Glutamatergic neuron (in vitro differentiated cells): ENCODE measurements around the gene TMEM132C. TPM values are rescaled to one million over a fixed set of nuclear protein-coding genes. Genes with fewer than 3 reads are reported as not detected.
"Not testable (repeated sequence)": the region's sequence is repeated elsewhere in the genome, so short reads cannot be mapped to it uniquely, and the experiment has no call there.

Experiments used
- DNase-seq: peaks from one replicate; pipeline ENCODE4 v3.0.0; 2022
- H3K27ac Mint-ChIP-seq: one replicate; pipeline ENCODE4 v1.8.0; 2020; ENCODE audit warnings: mild to moderate bottlenecking, mixed read lengths, inconsistent platforms; ENCODE audit not compliant: unreplicated experiment
- H3K27me3 Mint-ChIP-seq: one replicate; pipeline ENCODE4 v1.8.0; 2020; ENCODE audit warnings: mild to moderate bottlenecking, moderate library complexity, mixed read lengths, inconsistent platforms; ENCODE audit not compliant: unreplicated experiment
- H3K36me3 Mint-ChIP-seq: one replicate; pipeline ENCODE4 v1.8.0; 2020; ENCODE audit warnings: mild to moderate bottlenecking, mixed read lengths, inconsistent platforms; ENCODE audit not compliant: unreplicated experiment
- H3K4me1 Mint-ChIP-seq: one replicate; pipeline ENCODE4 v1.8.0; 2020; ENCODE audit warnings: mild to moderate bottlenecking, low read depth, mixed read lengths, inconsistent platforms; ENCODE audit not compliant: unreplicated experiment
- H3K4me3 Mint-ChIP-seq: one replicate; pipeline ENCODE4 v1.8.0; 2020; ENCODE audit warnings: mild to moderate bottlenecking, mixed read lengths, inconsistent platforms; ENCODE audit not compliant: unreplicated experiment
- H3K9me3 Mint-ChIP-seq: one replicate; pipeline ENCODE4 v1.8.0; 2020; ENCODE audit warnings: mild to moderate bottlenecking, moderate library complexity, mixed read lengths, inconsistent platforms; ENCODE audit not compliant: unreplicated experiment
- CTCF ChIP-seq: fragments of 200-600 bp; sonication (generic); IDR thresholded peaks from one replicate; pipeline ENCODE4 v1.5.0; 2021; ENCODE audit not compliant: partially characterized antibody, unreplicated experiment
- total RNA-seq: library from RNA; stranded (reverse); fragmentation: NEBNext Ultra II Directional; extraction: Animal tissue kit (Norgen Biotek cat#: 25700); gene quantifications from one replicate; pipeline ENCODE4 v1.2.1, GENCODE V29; 2021; ENCODE audit not compliant: unreplicated experiment

TMEM132C gene
- total RNA-seq, 1 donor from 2014 or later = 8.0 TPM

GRCh38 chr12:128240745-128241144, 26.2 kb upstream of the TMEM132C start:
- Mint-ChIP-seq H3K36me3 (no peaks in the 10 kb centered on the region), H3K9me3 (peaks cover 2% of the 10 kb centered on the region), H3K27me3 (no peaks in the 10 kb centered on the region), H3K27ac (no peak overlapping the region), H3K4me1 (no peaks in the 10 kb centered on the region), H3K4me3 (no peak overlapping the region)
- no peak for TF ChIP-seq CTCF
- no peak for DNase-seq

DNA sequence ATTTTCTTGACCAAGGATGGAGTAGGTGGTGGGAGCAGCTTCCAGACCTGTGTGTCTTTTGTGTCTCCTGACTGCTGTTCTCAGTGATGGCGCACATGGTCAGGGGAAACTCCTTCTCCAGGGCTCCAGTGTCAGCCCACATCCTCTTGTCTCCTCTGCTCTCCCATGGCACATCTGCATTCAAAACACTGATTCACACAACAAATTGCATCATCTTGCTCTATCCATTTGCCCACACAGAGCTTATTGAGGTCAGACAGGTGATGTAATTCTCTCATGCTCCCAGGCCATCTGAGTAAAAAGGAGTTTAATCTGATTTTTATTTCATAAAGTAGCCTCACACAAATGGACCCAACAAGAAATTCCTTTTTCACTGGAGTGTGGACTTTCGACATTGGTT, 21.8 kb upstream of the TMEM132C start:
- Mint-ChIP-seq H3K4me3 (no peak overlapping the region), H3K4me1 (no peaks in the 10 kb centered on the region), H3K27ac (no peak overlapping the region), H3K27me3 (no peaks in the 10 kb centered on the region), H3K36me3 (peaks cover 8% of the 10 kb centered on the region), H3K9me3 (peaks cover 11% of the 10 kb centered on the region)
- no peak for DNase-seq
- no peak for TF ChIP-seq CTCF

- TF ChIP-seq CTCF = no peak
- DNase-seq = no peak
- Mint-ChIP-seq H3K36me3 (peaks cover 8% of the 10 kb centered on the region), H3K27me3 (peaks cover 2% of the 10 kb centered on the region), H3K4me1 (no peaks in the 10 kb centered on the region), H3K9me3 (peaks cover 12% of the 10 kb centered on the region), H3K4me3 (no peak overlapping the region), H3K27ac (no peak overlapping the region)
Measured at GRCh38 chr12:128245905-128246304, 21.1 kb upstream of the TMEM132C start.

DNA sequence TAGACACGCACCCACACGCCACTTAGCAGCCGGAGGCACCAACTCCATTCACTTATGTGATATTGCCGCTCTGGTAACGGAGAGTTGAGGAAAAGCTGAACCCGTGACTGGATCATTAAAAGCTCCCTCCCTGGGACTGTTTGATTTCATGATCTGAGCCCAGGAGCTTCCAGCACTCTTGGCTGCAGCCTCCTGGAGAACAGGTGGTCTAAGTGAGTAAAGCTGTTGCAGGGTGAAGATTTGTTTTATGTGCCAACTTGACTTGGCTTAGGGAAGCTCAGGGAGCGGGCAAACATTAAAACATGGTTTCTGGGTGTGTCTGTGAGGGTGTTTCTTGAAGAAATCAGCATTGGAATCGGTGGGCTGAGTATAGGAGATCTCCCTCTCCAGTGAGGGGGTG, 16.9 kb upstream of the TMEM132C start:
- H3K27ac Mint-ChIP-seq = no peak overlapping the region
- peaks cover 8% of the 10 kb centered on the region for H3K36me3 Mint-ChIP-seq
- H3K4me3 Mint-ChIP-seq = no peak overlapping the region
- no peaks in the 10 kb centered on the region for H3K4me1 Mint-ChIP-seq
- no peak for DNase-seq
- H3K27me3 Mint-ChIP-seq = peaks cover 2% of the 10 kb centered on the region
- no peak for TF ChIP-seq CTCF
- H3K9me3 Mint-ChIP-seq = peaks cover 10% of the 10 kb centered on the region

DNA sequence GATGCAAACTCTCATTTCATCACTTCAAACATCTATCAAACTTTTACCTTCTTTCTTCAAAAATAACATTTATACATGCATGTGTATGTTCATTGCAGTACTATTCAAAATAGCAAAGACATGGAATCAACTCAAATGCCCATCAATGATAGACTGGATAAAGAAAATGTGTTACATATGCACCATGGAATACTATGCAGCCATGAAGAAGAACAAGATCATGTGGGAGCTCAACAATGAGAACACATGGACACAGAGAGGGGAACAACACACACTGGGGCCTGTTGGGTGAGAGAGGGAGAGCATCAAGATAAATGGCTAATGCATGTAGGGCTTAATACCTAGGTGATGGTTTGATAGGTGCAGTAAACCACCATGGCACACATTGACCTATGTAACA, 13.1 kb upstream of the TMEM132C start:
- not testable (repeated sequence) for H3K27ac Mint-ChIP-seq, H3K4me1 Mint-ChIP-seq, H3K9me3 Mint-ChIP-seq

More for the DNA sequence above, 13.1 kb upstream of the TMEM132C start:
- H3K4me3 Mint-ChIP-seq, DNase-seq, H3K36me3 Mint-ChIP-seq, H3K27me3 Mint-ChIP-seq: not testable (repeated sequence)
